Measurements from ENCODE around the gene WDR7.

GRCh38 chr18:56936457-56936856 lies 285.3 kb downstream of the WDR7 start:
- TF ChIP-seq EZH2 (IDR thresholded peaks at IDR 0.05; ENCODE audit: borderline replicate concordance, low read length), result no peak
- TF ChIP-seq CTCF (IDR thresholded peaks at IDR 0.05; ENCODE audit: low read length), result no peak

Measured in OCI-LY1 (cell line).